GM21367 (cell line): ENCODE results near the gene GSC2.

ENCODE experiments used
- ATAC-seq: cut with Tn5 transposase; IDR thresholded peaks from one replicate; pipeline ENCODE4 v1.9.1; 2021; ENCODE audit not compliant: unreplicated experiment

Gene GSC2

GRCh38 chr22:19149991-19150390, at the start of gene GSC2:
Gene GSC2 (minus strand): TSS chr22:19150292. CDS start chr22:19150283, 9 bp downstream.
- ATAC-seq = no peak

DNA sequence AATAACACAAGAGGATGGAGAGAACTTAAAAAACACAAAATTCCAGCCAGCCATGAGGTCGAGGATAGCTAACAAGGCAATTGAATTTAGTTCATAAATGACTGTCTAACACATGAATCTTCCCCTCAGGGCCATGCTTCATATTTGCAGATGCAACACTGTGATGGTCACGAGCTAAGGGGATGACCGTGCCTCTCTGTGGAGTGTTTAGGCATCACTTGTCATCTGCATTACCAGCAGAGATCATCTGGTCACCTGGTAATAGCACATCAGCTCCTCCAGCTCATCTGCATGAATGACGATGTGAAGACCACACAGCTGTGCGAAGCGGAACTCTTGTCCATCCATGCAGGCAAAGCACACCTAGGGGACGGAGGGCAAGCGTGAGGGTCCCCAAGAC, 49.4 kb upstream of the GSC2 start:
- no peak for ATAC-seq

DNA sequence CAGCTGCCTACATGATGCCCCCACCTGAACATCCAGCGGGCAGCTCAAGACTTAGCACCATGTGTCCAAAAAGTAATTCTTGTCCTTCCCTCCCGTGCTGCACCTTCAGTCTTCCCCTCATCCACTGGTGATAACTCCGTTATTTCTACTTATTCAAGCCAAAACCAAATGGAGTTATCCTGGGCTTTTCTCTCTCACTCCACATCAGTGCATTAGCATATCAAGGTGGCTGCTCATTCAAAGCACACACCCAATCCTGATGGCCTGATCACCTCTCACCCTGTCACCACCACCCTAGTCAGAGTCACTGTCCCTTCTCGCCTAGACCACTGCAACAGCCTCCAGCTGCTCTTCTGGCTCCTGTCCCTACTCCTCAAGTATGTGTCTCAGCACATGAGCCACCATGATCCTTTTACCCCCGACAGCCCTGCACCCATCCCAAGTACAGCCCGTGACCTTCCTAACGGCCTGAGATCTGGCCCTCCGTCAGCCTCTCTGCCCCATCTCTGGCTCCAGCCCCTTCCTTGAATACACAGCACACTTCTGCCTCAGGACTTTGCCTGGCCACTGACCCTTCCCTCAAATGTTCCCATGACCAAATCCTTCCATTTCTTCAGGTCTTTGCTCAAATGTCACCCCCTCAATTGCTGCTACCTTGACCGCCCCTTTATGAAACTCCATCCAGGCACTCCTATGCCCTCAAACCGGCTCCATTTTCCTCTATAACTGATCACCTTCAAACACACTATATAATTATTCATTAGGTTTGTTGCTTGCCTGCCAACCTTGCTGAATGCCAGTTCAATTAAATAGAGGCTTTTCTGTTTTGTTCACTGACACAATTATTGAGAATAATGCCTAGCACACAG, 48.1 kb upstream of the GSC2 start:
- no peak for ATAC-seq

DNA sequence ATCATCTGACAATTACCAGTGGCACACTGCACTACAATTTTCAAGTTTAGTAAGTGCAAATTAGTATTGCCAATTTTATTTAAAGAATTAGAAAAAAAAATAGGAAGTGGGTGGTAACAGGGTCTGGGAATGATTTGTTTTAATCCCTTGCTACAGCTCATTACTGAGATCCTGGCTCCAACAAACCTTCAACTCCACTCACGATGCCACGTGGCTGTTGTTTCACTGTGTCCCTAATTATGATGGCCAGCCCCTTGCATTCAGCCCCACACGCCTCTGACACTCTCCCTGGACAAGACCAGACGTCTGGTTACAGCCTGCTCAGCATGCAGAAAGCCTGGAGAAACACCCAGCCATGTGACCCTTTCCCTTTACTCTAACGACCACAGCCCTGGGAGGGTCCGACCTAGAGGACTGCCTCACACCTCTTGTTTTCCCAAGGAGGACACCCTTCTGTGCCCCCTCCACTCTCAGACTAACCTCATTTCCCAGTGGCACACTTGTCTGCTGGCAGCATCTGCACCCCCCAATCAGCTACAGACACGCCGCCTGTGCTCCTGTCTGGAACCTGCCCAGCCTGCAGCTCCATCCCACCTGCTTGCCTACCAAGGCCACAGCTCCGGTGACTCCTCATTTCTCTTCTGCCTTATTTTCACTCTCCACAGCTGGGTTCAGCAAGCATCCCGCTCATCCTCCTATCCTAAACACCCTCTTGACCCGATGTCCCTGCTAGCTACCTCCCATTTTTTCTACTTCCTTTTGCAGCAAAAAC, 46.9 kb upstream of the GSC2 start:
- ATAC-seq = no peak

DNA sequence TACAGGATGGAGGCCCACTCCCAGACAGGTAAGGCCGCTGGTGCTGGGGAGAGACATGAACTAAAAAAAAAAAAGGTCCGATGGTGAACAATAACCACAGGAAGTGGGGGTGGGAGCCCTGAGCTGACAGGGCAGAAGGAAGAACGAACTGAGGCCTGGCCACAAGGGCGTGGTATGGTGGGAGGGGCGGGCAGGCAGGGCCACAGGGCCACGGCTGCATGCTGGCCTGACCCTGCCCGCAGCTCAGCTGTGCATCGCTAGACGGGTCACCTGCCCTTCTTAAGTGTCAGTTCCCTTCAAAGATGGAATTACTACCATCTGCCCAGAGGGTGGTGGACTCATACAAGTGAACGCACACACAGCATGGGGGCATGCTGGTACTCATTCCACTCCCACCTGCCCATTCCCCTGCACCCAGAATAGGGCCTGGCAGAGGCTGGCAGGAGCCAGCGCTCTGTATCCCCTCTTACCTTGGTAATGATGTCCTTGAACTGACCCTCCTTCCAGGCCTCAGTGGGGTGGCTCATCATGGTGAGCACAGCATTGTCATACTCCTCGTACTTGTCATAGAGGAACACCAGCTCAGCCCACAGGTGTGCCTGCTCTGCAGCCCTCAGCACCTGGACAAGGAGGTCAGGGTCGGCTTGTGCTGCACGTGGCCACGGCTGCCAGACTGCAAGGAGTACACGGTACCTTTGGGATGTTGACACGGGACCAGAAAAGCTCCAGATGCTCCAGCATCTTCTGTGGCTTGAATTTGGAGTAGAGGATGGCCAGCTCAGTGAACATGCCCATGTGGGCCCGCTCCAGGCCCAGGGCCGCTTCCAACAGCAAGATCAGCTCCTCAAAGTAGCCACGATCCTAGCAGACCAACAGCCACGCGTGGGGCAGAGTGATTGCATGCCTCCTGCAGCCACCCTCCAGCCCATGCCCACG, 46.0 kb upstream of the GSC2 start:
- no peak for ATAC-seq

- ATAC-seq = no peak
Observed at GRCh38 chr22:19194766-19195536, 44.9 kb upstream of the GSC2 start.

DNA sequence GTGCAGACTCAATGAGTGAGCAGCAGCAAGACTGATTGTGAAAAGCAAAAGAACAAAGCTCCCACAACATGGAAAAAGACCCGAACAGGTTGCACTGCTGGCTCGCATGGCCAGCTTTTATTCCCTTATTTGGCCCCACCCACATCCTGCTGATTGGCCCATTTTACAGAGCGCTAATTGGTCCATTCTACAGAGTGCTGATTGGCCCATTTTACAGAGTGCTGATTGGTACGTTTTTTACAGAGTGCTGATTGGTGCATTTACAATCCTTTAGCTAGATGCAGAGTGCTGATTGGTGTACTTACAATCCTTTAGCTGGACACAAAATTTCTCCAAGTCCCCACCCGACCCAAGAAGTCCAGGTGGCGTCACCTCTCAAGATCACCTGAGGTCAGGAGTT, 43.8 kb upstream of the GSC2 start:
- no peak for ATAC-seq

DNA sequence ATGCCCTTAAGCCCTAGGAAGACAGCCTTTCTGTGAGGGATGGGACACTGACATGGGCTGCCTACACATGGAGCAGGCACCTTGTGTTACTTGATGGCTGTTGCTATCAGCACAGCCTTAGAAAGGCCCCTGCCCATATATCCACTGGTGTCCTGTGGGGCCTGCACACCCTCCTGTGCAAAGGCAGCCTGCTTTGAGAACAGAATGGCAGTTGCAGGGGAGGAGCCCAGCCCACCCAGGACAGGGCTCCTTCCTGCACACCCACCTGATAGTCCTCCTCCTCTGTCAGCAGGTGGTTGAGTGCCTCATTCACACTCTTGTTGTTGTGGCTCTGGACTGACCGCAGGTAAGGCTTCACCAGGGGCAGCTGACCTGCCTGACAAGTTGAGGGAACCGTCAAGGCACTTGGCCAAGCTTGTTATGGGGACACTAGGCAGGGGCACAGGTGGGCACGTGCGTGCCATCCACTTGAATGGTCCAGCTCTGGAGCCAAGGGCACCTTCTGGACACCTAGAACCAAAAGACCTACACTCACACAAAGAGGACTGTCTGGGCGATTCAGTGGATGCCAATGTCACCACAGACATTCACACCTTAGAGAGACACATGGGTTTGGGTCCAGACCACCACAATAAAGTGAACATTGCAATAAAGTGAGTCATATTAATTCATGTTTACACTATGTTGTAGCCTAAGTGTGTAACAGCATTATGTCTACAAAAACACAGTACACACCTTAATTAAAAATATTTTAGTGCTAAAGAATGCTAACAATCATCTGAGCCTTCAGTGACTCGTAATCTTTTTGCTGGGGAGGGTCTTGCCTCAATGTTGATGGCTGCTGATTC, 37.8 kb upstream of the GSC2 start:
- ATAC-seq = no peak

DNA sequence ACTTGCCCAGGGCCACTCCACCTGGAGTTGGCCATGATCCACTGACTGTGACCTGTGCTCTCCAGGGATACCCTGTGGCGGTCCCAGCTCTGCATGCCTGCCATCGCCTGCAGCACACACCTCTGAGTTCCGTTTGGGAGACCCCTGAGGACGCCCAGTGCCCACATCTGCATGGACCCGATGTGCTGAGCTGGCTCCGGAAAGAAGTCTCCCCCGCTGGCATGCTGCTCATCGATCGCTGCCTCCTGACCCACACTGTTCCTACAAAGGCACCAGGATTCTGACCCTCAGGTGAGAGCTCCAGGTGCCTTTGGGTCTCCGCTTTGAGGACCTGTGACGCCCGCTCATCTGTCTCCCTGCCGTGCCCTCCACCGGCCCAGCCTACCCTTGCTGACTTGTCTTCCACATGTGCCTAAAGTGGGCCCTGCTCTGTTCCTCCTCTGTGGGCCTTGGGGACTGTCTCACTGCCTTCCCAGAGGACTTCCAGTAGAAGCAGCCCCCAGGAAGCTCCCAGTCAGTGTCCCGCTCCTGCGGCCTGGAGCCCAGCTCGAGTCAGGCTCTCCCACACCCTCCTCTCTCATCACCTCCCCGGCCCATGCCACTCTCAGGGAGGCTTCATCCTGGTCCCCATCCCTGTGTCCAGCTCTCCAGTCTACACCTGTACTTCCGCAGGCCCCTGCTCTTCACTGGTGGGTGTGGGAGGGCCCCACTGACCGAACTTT, 34.3 kb upstream of the GSC2 start:
- no peak for ATAC-seq

GRCh38 chr22:19183216-19183615, 33.1 kb upstream of the GSC2 start:
- ATAC-seq = no peak

GRCh38 chr22:19182472-19183157, 32.5 kb upstream of the GSC2 start:
- ATAC-seq = no peak

- no peak for ATAC-seq
Observed at GRCh38 chr22:19181786-19182471, 31.8 kb upstream of the GSC2 start.

- ATAC-seq = no peak
Observed at GRCh38 chr22:19180740-19181410, 30.8 kb upstream of the GSC2 start.

DNA sequence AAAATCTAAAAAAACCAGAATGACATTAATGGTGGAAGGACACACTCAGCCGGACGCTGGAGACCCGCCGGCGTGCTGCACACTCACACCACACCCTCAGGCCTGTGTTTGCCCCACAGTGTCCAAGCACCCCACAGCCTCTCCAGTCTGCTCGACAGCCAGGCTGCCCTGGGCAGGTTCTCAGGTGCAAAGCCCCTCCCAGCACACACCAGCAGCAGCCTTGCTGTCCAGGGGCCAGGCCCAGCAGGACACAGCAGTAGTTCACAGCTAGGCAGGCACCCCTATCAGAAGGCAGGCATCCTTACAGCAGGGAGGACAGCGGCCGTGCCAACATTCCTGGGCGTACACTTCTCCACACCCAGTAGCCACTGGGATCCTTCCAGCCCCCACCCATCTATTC, 30.1 kb upstream of the GSC2 start:
- no peak for ATAC-seq

DNA sequence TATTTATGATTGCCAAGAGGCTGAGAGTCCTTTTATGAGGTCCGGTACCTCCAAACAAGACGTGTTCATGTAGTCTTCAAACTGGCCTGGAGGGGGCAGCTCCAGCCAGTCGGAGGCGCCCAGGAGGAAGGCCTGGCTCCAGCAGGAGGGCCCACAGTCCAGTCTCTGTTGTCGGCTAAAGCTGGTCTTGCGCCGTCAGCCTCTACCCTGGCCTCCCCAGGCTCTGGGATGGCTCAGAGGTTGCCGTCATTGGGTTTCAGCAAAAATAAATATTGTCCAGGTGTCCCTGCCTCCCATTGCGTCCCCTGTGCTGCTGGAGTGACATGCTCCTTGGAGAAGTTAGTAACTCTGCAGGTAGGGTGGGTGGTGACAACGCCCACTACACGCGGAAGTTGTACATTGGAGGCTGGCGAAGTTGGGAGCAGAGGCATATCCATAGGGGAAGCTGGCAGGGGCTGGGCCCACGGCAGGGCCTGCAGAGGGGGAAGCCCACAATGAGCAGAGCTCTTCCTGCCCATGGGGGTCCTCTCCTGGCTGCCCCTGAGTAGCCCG, 29.5 kb upstream of the GSC2 start:
- ATAC-seq = no peak

DNA sequence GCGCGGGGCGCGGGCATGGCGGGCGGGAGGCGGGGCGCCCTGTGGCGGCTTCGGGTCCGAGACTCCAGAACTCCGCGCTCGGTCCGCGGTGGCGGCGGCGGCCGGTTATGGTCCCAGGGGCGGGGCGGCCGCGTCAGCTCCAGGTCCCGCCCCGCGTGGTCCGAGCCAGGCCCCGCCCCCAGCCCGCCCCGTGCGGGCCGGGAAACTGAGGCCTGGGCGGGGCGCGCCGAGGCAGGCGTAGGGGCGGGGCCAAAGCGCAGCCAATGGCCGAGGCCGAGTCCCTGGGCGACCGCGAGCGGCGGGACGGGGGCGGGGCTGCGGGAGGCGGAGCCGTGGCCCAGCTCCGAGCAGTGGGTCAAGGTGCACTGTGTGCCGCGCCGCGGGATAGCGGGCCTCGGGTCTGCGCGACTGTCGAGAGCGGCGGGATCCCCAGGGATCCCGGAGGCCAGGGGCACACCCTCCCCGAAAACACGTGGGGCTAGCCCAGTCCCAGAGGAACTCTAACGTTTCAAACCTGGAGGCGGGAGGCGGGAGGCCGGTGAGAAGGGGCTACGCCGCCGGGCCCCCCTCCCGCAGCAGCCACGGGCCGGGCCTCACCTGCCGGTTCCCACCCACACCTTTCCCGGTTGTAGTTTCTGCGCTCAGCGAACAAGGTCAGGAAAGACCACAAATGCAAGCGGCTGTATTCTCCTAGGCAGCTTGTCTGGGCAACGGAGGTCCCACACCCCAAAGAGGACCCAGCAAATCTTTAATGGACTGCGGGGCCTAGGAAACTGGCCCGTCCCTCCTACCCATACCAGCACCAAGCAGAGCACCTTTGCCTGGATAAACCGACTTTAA, 28.8 kb upstream of the GSC2 start, which contains the start of gene SLC25A1:
Gene SLC25A1 (minus strand): TSS at position 80 of the 840 bp plus-strand sequence. CDS start 63 bp downstream, at position 17.
- peak; percentile 42 for ATAC-seq
